ENCODE measurements around the gene TBCE. TPM values are rescaled to one million over a fixed set of nuclear protein-coding genes. Genes with fewer than 3 reads are reported as not detected.
"Not testable (repeated sequence)": the region's sequence is repeated elsewhere in the genome, so short reads cannot be mapped to it uniquely, and the experiment has no call there.

TBCE gene
- total RNA-seq, 1 experiment from 2014 or later, result 45.6 TPM

DNA sequence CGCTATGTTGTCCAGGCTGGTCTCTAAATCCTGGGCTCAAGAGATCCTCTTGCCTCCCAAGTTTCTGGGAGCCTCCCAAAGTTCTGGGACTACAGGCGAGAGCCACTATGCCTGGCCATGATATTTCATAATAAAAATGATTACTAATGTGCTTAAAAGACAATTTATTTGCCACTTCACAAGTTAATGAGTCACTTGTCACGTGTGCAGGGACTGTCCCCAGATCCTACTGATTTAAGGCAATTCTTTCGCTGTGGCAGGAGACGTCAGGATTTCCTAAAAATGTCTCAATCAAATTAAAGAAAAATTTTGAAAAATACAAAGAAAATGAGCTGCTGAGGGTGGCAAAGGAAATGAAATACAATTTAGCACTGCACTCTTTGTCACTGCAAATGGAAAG is 93.5 kb downstream of the TBCE start:
- TF ChIP-seq, protein P1, sequence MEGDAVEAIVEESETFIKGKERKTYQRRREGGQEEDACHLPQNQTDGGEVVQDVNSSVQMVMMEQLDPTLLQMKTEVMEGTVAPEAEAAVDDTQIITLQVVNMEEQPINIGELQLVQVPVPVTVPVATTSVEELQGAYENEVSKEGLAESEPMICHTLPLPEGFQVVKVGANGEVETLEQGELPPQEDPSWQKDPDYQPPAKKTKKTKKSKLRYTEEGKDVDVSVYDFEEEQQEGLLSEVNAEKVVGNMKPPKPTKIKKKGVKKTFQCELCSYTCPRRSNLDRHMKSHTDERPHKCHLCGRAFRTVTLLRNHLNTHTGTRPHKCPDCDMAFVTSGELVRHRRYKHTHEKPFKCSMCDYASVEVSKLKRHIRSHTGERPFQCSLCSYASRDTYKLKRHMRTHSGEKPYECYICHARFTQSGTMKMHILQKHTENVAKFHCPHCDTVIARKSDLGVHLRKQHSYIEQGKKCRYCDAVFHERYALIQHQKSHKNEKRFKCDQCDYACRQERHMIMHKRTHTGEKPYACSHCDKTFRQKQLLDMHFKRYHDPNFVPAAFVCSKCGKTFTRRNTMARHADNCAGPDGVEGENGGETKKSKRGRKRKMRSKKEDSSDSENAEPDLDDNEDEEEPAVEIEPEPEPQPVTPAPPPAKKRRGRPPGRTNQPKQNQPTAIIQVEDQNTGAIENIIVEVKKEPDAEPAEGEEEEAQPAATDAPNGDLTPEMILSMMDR (IDR thresholded peaks at IDR 0.05; ENCODE audit: unreplicated experiment), result no peak
- Mint-ChIP-seq H3K27ac (ENCODE audit: low read depth, unreplicated experiment) (no peak overlapping the region), H3K27me3 (ENCODE audit: insufficient read depth, unreplicated experiment) (no peaks in the 10 kb centered on the region), H3K36me3 (ENCODE audit: insufficient read depth, unreplicated experiment) (peaks cover 85% of the 10 kb centered on the region), H3K9me3 (ENCODE audit: unreplicated experiment) (no peaks in the 10 kb centered on the region), H3K4me1 (ENCODE audit: insufficient read depth, unreplicated experiment) (no peaks in the 10 kb centered on the region), H3K4me3 (ENCODE audit: unreplicated experiment) (no peak overlapping the region)
- POLR2A ChIA-PET, result interaction anchor here (0.6 to 1.4 kb wide), 3 partner anchors 10 to 46 kb away, joined by 3 read pairs; no protein-coding TSS in a partner anchor
- intact Hi-C loops (cut with micrococcal nuclease), result no loop called here
- BruUV-seq (replicated peaks), result no TSS peak
- CTCF ChIA-PET, result interaction anchor here (0.6 to 1.8 kb wide), 3 partner anchors 9 to 975 kb away, joined by 3 to 6 read pairs (median 4); no protein-coding TSS in a partner anchor
- peak; percentile 20 for DNase-seq (ENCODE audit: unreplicated experiment)

DNA sequence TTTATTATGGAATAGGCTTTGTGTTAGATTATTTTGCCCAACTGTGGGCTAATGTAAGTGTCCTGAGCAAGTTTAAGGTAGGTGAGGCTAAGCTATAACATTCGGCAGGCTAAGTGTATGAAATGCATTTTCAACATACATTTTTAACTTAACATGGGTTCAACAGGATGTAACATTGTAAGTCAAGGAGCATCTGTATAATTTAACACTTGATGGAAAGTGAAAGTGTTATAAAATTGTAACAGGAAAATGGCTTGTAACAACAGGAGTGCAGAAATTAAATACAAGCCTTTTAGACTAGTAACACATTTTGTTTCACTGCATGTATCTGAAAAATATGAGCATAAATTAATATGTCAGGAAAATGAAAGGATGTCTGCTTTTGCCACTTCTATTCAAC is 94.7 kb downstream of the TBCE start:
- ChIA-PET POLR2A (interaction anchor here (0.6 kb wide), 1 partner anchor 1400 kb away, joined by 3 read pairs; no protein-coding TSS in a partner anchor), CTCF (interaction anchor here (0.6 to 1.2 kb wide), 3 partner anchors 10 to 12 kb away, joined by 3 to 6 read pairs (median 4); no protein-coding TSS in a partner anchor)
- Mint-ChIP-seq H3K36me3 (ENCODE audit: insufficient read depth, unreplicated experiment) (peaks cover 89% of the 10 kb centered on the region), H3K9me3 (ENCODE audit: unreplicated experiment) (no peaks in the 10 kb centered on the region), H3K27me3 (ENCODE audit: insufficient read depth, unreplicated experiment) (no peaks in the 10 kb centered on the region), H3K27ac (ENCODE audit: low read depth, unreplicated experiment) (no peak overlapping the region), H3K4me3 (ENCODE audit: unreplicated experiment) (no peak overlapping the region), H3K4me1 (ENCODE audit: insufficient read depth, unreplicated experiment) (no peaks in the 10 kb centered on the region)
- intact Hi-C loops (cut with micrococcal nuclease), result no loop called here
- no peak for DNase-seq (ENCODE audit: unreplicated experiment)
- no TSS peak for BruUV-seq (replicated peaks)
- TF ChIP-seq, protein P1 (IDR thresholded peaks at IDR 0.05; ENCODE audit: unreplicated experiment), result no peak

DNA sequence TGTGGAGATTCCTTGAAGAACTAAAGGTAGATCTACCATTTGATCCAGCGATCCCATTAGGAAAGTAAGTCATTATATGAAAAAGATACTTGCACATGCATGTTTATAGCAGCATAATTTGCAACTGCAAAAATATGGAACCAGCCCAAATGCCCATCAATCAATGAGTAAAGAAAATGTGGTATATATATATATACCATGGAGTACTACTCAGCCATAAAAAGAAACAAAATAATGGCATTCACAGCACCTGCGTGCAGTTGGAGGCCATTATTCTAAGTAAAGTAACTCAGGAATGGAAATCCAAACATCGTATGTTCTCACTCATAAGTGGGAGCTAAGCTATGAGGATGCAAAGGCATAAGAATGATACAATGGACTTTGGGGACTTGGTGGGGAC is 95.6 kb downstream of the TBCE start:
- DNase-seq (ENCODE audit: unreplicated experiment); H3K27ac Mint-ChIP-seq (ENCODE audit: low read depth, unreplicated experiment); BruUV-seq (replicated peaks); H3K9me3 Mint-ChIP-seq (ENCODE audit: unreplicated experiment); intact Hi-C loops (cut with micrococcal nuclease); H3K4me1 Mint-ChIP-seq (ENCODE audit: insufficient read depth, unreplicated experiment); H3K27me3 Mint-ChIP-seq (ENCODE audit: insufficient read depth, unreplicated experiment); POLR2A ChIA-PET; H3K4me3 Mint-ChIP-seq (ENCODE audit: unreplicated experiment): not testable (repeated sequence)
- peaks cover 85% of the 10 kb centered on the region for H3K36me3 Mint-ChIP-seq (ENCODE audit: insufficient read depth, unreplicated experiment)
- CTCF ChIA-PET, result interaction anchor here (0.6 kb wide), 3 partner anchors 47 to 1135 kb away, joined by 3 to 5 read pairs (median 3); no protein-coding TSS in a partner anchor

DNA sequence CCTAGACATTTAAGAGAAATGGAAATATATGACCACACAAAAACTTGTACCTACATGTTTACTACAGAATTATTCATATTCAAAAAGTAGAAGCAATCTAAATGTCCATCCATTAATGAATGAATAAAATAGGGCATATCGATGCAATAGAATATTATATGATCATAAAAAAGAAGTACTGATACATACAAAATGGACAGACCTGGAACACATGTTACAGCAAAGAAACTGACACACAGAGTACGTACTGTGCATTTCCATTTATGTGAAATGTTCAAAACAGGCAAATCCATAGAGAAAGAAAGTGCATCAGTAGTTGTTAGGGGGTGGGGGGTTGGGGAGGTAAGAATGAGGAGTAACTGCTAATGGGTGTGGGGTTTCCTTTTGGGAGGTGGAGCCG is 97.8 kb downstream of the TBCE start:
- Mint-ChIP-seq H3K27me3 (ENCODE audit: insufficient read depth, unreplicated experiment) (no peaks in the 10 kb centered on the region), H3K9me3 (ENCODE audit: unreplicated experiment) (no peaks in the 10 kb centered on the region), H3K4me1 (ENCODE audit: insufficient read depth, unreplicated experiment) (peaks cover 6% of the 10 kb centered on the region), H3K4me3 (ENCODE audit: unreplicated experiment) (no peak overlapping the region), H3K27ac (ENCODE audit: low read depth, unreplicated experiment) (no peak overlapping the region), H3K36me3 (ENCODE audit: insufficient read depth, unreplicated experiment) (peaks cover 85% of the 10 kb centered on the region)
- ChIA-PET CTCF (no interaction called here), POLR2A (no interaction called here)
- BruUV-seq (replicated peaks), result no TSS peak
- DNase-seq (ENCODE audit: unreplicated experiment), result no peak
- intact Hi-C loops (cut with micrococcal nuclease), result no loop called here
- TF ChIP-seq, protein P1 (IDR thresholded peaks at IDR 0.05; ENCODE audit: unreplicated experiment), result no peak

All from MCF 10A (cell line).